Coronary artery (tissue), 2 donors: Measurements from ENCODE around the gene FLNC.

ENCODE experiments used
- DNase-seq: peaks from one replicate; pipeline ENCODE4 v3.0.0-alpha.2; 2017; ENCODE audit warnings: low spot score
- H3K27ac ChIP-seq, 2 donors: fragments of 200-600 bp; sonication (generic); one replicate each; pipeline ENCODE4 v1.5.1; 2016 to 2019
- H3K4me3 ChIP-seq: fragments of 200-600 bp; sonication (generic); 2 replicates; pipeline ENCODE4 v1.5.1; 2016; ENCODE audit warnings: mild to moderate bottlenecking, moderate library complexity
- CTCF ChIP-seq: fragments of 200-600 bp; sonication (generic); IDR thresholded peaks from one replicate; pipeline ENCODE4 v1.5.1; 2019; ENCODE audit warnings: antibody characterized with exemption

The FLNC gene

GRCh38 chr7:128841171-128841690, 11.0 kb downstream of the FLNC start:
- no peak for DNase-seq
- Histone ChIP-seq H3K4me3 (no peak overlapping the region), H3K27ac (no peak overlapping the region)
- no peak for TF ChIP-seq CTCF

GRCh38 chr7:128841921-128842673, 11.9 kb downstream of the FLNC start:
- peak; percentile 67 for TF ChIP-seq CTCF
- H3K4me3 ChIP-seq, result no peak overlapping the region
- no peak overlapping the region for H3K27ac ChIP-seq
- no peak for DNase-seq

GRCh38 chr7:128842674-128843641, 12.8 kb downstream of the FLNC start:
- H3K27ac ChIP-seq, result no peak overlapping the region
- no peak for DNase-seq
- TF ChIP-seq CTCF, result no peak
- H3K4me3 ChIP-seq, result no peak overlapping the region

GRCh38 chr7:128843938-128844621, 13.9 kb downstream of the FLNC start:
- Histone ChIP-seq H3K4me3 (no peak overlapping the region), H3K27ac (no peak overlapping the region)
- DNase-seq, result no peak
- no peak for TF ChIP-seq CTCF

- no peak for TF ChIP-seq CTCF
- Histone ChIP-seq H3K4me3 (no peak overlapping the region), H3K27ac (no peak overlapping the region)
- no peak for DNase-seq
These were observed 14.6 kb downstream of the FLNC start for GRCh38 chr7:128844777-128845311.

- H3K27ac ChIP-seq, result no peak overlapping the region
- no peak overlapping the region for H3K4me3 ChIP-seq
- no peak for TF ChIP-seq CTCF
- DNase-seq, result no peak
These were observed 15.3 kb downstream of the FLNC start for GRCh38 chr7:128845475-128845874.
